H9 (cell line): ENCODE results near the gene FOXG1. TPM values are rescaled to one million over a fixed set of nuclear protein-coding genes. Genes with fewer than 3 reads are reported as not detected.

Source experiments
- DNase-seq: peaks from one replicate; pipeline ENCODE4 v3.0.0-alpha.2; 2017
- H2AFZ ChIP-seq: one replicate; pipeline ENCODE4 v1.6.1; 2013; ENCODE audit warnings: mild to moderate bottlenecking, low read length, control low read depth, moderate library complexity
- H2AK5ac ChIP-seq: 2 replicates; pipeline ENCODE4 v1.6.1; 2013; ENCODE audit warnings: low read length, control low read depth, mixed read lengths; ENCODE audit not compliant: insufficient read length
- H2BK120ac ChIP-seq: one replicate; pipeline ENCODE4 v1.6.1; 2013; ENCODE audit warnings: low read depth, mild to moderate bottlenecking, low read length, control low read depth, inconsistent platforms; ENCODE audit not compliant: poor library complexity, severe bottlenecking
- H2BK12ac ChIP-seq: 2 replicates; pipeline ENCODE4 v1.6.1; 2013; ENCODE audit warnings: low read length, control low read depth, mixed read lengths, low read depth; ENCODE audit not compliant: insufficient read length
- H2BK15ac ChIP-seq: 2 replicates; pipeline ENCODE4 v1.6.1; 2013; ENCODE audit warnings: low read depth, low read length, control low read depth
- H2BK20ac ChIP-seq: one replicate; pipeline ENCODE4 v1.6.1; 2013; ENCODE audit warnings: low read depth, mild to moderate bottlenecking, low read length, control low read depth, inconsistent platforms; ENCODE audit not compliant: poor library complexity, severe bottlenecking
- H2BK5ac ChIP-seq: 2 replicates; pipeline ENCODE4 v1.6.1; 2013; ENCODE audit warnings: low read length, control low read depth, mixed read lengths; ENCODE audit not compliant: insufficient read length
- H3K14ac ChIP-seq: 2 replicates; pipeline ENCODE4 v1.6.1; 2013; ENCODE audit warnings: low read length, control low read depth; ENCODE audit not compliant: insufficient read depth
- H3K18ac ChIP-seq: 2 replicates; pipeline ENCODE4 v1.6.1; 2013; ENCODE audit warnings: low read depth, mild to moderate bottlenecking, mixed read lengths, low read length, control low read depth; ENCODE audit not compliant: insufficient read length
- H3K23ac ChIP-seq: 2 replicates; pipeline ENCODE4 v1.6.1; 2013; ENCODE audit warnings: low read length, control low read depth, mixed read lengths, low read depth; ENCODE audit not compliant: insufficient read length
- H3K23me2 ChIP-seq: 2 replicates; pipeline ENCODE4 v1.6.1; 2013; ENCODE audit warnings: low read depth, mild to moderate bottlenecking, mixed read lengths, low read length, control low read depth; ENCODE audit not compliant: insufficient read length, poor library complexity, severe bottlenecking
- H3K27ac ChIP-seq: 2 replicates; pipeline ENCODE4 v1.5.1; 2013; ENCODE audit warnings: low read length, control low read depth, mixed read lengths, low read depth; ENCODE audit not compliant: insufficient read length
- H3K27me3 ChIP-seq: 2 replicates; pipeline ENCODE4 v1.6.1; 2013; ENCODE audit warnings: low read length, control low read depth, inconsistent platforms; ENCODE audit not compliant: insufficient read depth
- H3K4ac ChIP-seq: 2 replicates; pipeline ENCODE4 v1.6.1; 2013; ENCODE audit warnings: low read depth, mild to moderate bottlenecking, control low read depth, inconsistent platforms, low read length, moderate library complexity
- H3K4me1 ChIP-seq: 2 replicates; pipeline ENCODE4 v1.6.1; 2013; ENCODE audit warnings: low read length, control low read depth, inconsistent platforms; ENCODE audit not compliant: insufficient read depth
- H3K4me2 ChIP-seq: 2 replicates; pipeline ENCODE4 v1.6.1; 2013; ENCODE audit warnings: low read length, control low read depth, mixed read lengths; ENCODE audit not compliant: insufficient read length, insufficient read depth
- H3K56ac ChIP-seq: 2 replicates; pipeline ENCODE4 v1.6.1; 2013; ENCODE audit warnings: low read depth, mild to moderate bottlenecking, mixed read lengths, low read length, control low read depth; ENCODE audit not compliant: insufficient read length
- H3K79me1 ChIP-seq: 2 replicates; pipeline ENCODE4 v1.6.1; 2013; ENCODE audit warnings: low read depth, mild to moderate bottlenecking, moderate library complexity, low read length, control low read depth, inconsistent platforms; ENCODE audit not compliant: insufficient read depth, poor library complexity, severe bottlenecking
- H3K79me2 ChIP-seq: 2 replicates; pipeline ENCODE4 v1.6.1; 2013; ENCODE audit warnings: low read length, control low read depth, inconsistent platforms; ENCODE audit not compliant: insufficient read depth
- H3K9ac ChIP-seq: 2 replicates; pipeline ENCODE4 v1.6.1; 2013; ENCODE audit warnings: low read length, control low read depth, mixed read lengths; ENCODE audit not compliant: insufficient read length; ENCODE audit errors: extremely low read depth
- H3K9me3 ChIP-seq: one replicate; pipeline ENCODE4 v1.6.1; 2013; ENCODE audit warnings: low read depth, low read length, inconsistent platforms; ENCODE audit not compliant: control insufficient read depth
- H3T11ph ChIP-seq: one replicate; pipeline ENCODE4 v1.6.1; 2013; ENCODE audit warnings: mild to moderate bottlenecking, low read length, control low read depth, inconsistent platforms
- H4K20me1 ChIP-seq: one replicate; pipeline ENCODE4 v1.6.1; 2013; ENCODE audit not compliant: control insufficient read depth, insufficient read length, insufficient read depth
- H4K5ac ChIP-seq: 2 replicates; pipeline ENCODE4 v1.6.1; 2013; ENCODE audit warnings: low read depth, mild to moderate bottlenecking, mixed read lengths, low read length, control low read depth; ENCODE audit not compliant: insufficient read length
- H4K8ac ChIP-seq: replicated peaks from 2 replicates; pipeline ENCODE4 v1.6.1; 2013; ENCODE audit warnings: low read length, control low read depth, mixed read lengths, low read depth; ENCODE audit not compliant: insufficient read length
- H4K91ac ChIP-seq: 2 replicates; pipeline ENCODE4 v1.6.1; 2013; ENCODE audit warnings: low read depth, mild to moderate bottlenecking, moderate library complexity, mixed read lengths, low read length, control low read depth; ENCODE audit not compliant: insufficient read length
- H3K27ac Mint-ChIP-seq, 3 experiments: 2 replicates in 2 of 3; 3 replicates in 1 of 3; pipeline ENCODE4 v1.8.0; 2020 to 2021; ENCODE audit warnings: mixed read lengths in 3 of 3, mild to moderate bottlenecking in 1 of 3, moderate library complexity in 1 of 3
- H3K27me3 Mint-ChIP-seq: 2 replicates; pipeline ENCODE4 v1.8.0; 2021; ENCODE audit warnings: low read depth, mild to moderate bottlenecking, moderate library complexity, mixed read lengths
- H3K36me3 Mint-ChIP-seq, 3 experiments: 2 replicates in 2 of 3; 3 replicates in 1 of 3; pipeline ENCODE4 v1.8.0; 2020 to 2021; ENCODE audit warnings: low read depth in 3 of 3, mixed read lengths in 3 of 3; ENCODE audit not compliant: insufficient read depth in 1 of 3
- H3K4me1 Mint-ChIP-seq, 2 experiments: 2 replicates each; pipeline ENCODE4 v1.8.0; 2020; ENCODE audit warnings: mixed read lengths in 2 of 2
- H3K4me3 Mint-ChIP-seq, 2 experiments: 2 replicates in 1 of 2; 3 replicates in 1 of 2; pipeline ENCODE4 v1.8.0; 2020 to 2021; ENCODE audit warnings: mild to moderate bottlenecking in 2 of 2, mixed read lengths in 2 of 2, moderate library complexity in 1 of 2
- H3K9me3 Mint-ChIP-seq, 2 experiments: 2 replicates in 1 of 2; 3 replicates in 1 of 2; pipeline ENCODE4 v1.8.0; 2020; ENCODE audit warnings: mild to moderate bottlenecking in 2 of 2, mixed read lengths in 2 of 2, moderate library complexity in 1 of 2
- WGBS: extraction: QIAGEN DNeasy Blood & Tissue Kit; methylation state at CpG from one replicate; pipeline ENCODE4 v1.1.7; 2013; ENCODE audit warnings: missing lambda C conversion rate, low lambda C conversion rate, mixed read lengths; ENCODE audit not compliant: insufficient read length; ENCODE audit errors: extremely low coverage; 5-methylcytosine and 5-hydroxymethylcytosine counted together
- total RNA-seq: library from RNA; stranded (reverse); gene quantifications from 2 replicates; pipeline ENCODE4 v1.2.1, GENCODE V29; 2021
- TF ChIP-seq, protein P1 (sequence below): fragments of 200-600 bp; sonication (generic); conservative IDR thresholded peaks from 3 replicates; pipeline ENCODE4 v1.8.0; 2021; ENCODE audit warnings: antibody characterized with exemption, mild to moderate bottlenecking

Gene FOXG1
- total RNA-seq, 1 experiment from 2014 or later, result 0.11 TPM

DNA sequence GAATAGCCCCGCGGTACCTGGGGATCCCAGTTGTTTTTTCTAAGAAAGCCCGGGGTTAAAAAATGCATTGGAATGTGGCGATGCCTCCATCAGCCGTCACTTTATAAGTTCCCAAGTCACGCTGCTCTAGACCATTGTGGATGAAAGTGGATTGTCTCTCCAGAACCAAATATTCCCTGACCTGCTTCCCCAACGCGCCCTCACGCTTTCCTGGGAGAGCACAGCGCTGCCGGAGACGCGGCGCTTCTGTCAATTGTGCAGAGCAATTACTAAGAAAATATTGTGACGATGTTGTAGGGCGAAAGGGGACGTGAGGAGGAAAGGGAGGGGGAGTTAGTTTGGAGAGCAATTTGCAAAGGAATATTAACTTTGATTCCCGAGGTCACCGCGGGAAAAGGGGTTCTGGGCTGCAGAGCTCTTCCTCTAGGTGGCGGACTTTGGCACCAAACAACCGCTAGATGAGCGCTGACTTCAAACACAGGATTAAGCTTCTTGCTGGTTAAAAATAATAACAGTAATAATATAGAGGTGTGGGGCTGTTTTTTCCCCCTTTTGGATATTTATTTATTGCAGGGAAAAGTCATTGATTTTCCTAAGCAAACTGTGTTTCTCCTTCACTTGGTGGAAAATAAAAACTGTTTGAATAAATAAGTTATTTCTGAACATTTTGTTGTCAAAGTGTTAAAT, 9.6 kb upstream of the FOXG1 start:
- no CpG with 5 or more reads among the region's 23 CpGs for WGBS
- TF ChIP-seq, protein P1, sequence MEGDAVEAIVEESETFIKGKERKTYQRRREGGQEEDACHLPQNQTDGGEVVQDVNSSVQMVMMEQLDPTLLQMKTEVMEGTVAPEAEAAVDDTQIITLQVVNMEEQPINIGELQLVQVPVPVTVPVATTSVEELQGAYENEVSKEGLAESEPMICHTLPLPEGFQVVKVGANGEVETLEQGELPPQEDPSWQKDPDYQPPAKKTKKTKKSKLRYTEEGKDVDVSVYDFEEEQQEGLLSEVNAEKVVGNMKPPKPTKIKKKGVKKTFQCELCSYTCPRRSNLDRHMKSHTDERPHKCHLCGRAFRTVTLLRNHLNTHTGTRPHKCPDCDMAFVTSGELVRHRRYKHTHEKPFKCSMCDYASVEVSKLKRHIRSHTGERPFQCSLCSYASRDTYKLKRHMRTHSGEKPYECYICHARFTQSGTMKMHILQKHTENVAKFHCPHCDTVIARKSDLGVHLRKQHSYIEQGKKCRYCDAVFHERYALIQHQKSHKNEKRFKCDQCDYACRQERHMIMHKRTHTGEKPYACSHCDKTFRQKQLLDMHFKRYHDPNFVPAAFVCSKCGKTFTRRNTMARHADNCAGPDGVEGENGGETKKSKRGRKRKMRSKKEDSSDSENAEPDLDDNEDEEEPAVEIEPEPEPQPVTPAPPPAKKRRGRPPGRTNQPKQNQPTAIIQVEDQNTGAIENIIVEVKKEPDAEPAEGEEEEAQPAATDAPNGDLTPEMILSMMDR, result peak; percentile 79

More for the DNA sequence above, 9.6 kb upstream of the FOXG1 start:
- peaks cover 5% of the 10 kb centered on the region; the same call in 1 of the 2 replicates for H3K4me1 ChIP-seq
- no peak overlapping the region for H2AK5ac ChIP-seq
- H3K27me3 ChIP-seq, result peaks cover 71% of the 10 kb centered on the region
- H4K5ac ChIP-seq, result no peak overlapping the region
- no peak overlapping the region for H2BK20ac ChIP-seq
- no peaks in the 10 kb centered on the region for H3K9me3 ChIP-seq
- no peak overlapping the region for H3T11ph ChIP-seq
- H4K91ac ChIP-seq, result no peak overlapping the region
- H2BK5ac ChIP-seq, result no peak overlapping the region
- Mint-ChIP-seq H3K9me3 (peaks cover 2 to 5% of the 10 kb centered on the region in 2 experiments; a peak in 4 of 5 replicates), H3K27ac (no peak overlapping the region), H3K27me3 (peaks cover 84% of the 10 kb centered on the region), H3K4me1 (peaks cover 16 to 54% of the 10 kb centered on the region in 2 experiments), H3K36me3 (no peaks in the 10 kb centered on the region), H3K4me3 (peak overlapping the region; percentile 41 to 80; a peak in 4 of 5 replicates)
- H2AFZ ChIP-seq, result peak overlapping the region; percentile 59
- H2BK12ac ChIP-seq, result no peak overlapping the region
- no peaks in the 10 kb centered on the region for H4K20me1 ChIP-seq
- no peaks in the 10 kb centered on the region for H3K79me2 ChIP-seq
- H3K23me2 ChIP-seq, result peaks cover 4% of the 10 kb centered on the region
- no peak overlapping the region for H3K14ac ChIP-seq
- no peak overlapping the region for H3K23ac ChIP-seq
- no peak overlapping the region for H3K4ac ChIP-seq
- peak overlapping the region; percentile 71 for H3K4me2 ChIP-seq
- H3K79me1 ChIP-seq, result no peaks in the 10 kb centered on the region
- no peak overlapping the region for H2BK15ac ChIP-seq
- no peak overlapping the region for H2BK120ac ChIP-seq
- no peak overlapping the region for H3K27ac ChIP-seq
- DNase-seq, result peak; percentile 62
- H4K8ac ChIP-seq, result no peak overlapping the region
- H3K56ac ChIP-seq, result no peak overlapping the region
- H3K18ac ChIP-seq, result no peak overlapping the region
- H3K9ac ChIP-seq, result no peak overlapping the region
